HG03108 (cell line): ENCODE results near the gene RNF223.

Source experiments
- ATAC-seq: cut with Tn5 transposase; IDR thresholded peaks from one replicate; pipeline ENCODE4 v1.9.1; 2021; ENCODE audit warnings: moderate library complexity; ENCODE audit not compliant: unreplicated experiment

Gene RNF223

DNA sequence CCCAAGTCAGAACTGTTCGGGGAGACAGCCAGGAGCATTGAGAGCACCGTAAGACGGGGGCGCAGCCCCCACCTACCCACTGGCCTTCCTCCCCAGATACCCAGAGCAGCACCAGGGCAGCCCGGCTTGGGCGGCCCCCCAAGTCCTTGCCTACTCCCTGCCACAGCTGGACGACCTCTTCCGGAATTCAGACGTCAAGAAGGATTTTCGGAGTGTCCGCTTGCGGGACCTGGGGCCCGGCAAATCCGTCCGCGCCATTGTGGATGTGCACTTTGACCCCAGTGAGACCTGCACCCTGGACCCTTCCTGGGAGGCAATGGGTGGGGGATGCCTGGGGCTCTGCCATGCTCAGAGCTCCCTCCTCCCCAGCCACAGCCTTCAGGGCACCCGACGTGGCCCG is 26.7 kb downstream of the RNF223 start:
- no peak for ATAC-seq

GRCh38 chr1:1046767-1047166 is 27.3 kb downstream of the RNF223 start:
- no peak for ATAC-seq

- ATAC-seq: no peak
These were observed 27.9 kb downstream of the RNF223 start for GRCh38 chr1:1046243-1046642.

DNA sequence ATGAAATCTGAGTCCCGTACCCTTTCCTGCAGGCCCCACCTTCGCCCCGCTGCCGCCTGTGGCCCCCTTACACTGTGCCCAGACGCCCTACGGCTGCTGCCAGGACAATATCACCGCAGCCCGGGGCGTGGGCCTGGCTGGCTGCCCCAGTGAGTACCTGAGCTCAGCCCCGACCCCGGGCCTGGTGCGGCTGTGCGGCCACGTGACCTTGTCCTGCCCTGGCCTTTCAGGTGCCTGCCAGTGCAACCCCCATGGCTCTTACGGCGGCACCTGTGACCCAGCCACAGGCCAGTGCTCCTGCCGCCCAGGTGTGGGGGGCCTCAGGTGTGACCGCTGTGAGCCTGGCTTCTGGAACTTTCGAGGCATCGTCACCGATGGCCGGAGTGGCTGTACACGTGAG is 29.0 kb downstream of the RNF223 start:
- ATAC-seq: no peak

DNA sequence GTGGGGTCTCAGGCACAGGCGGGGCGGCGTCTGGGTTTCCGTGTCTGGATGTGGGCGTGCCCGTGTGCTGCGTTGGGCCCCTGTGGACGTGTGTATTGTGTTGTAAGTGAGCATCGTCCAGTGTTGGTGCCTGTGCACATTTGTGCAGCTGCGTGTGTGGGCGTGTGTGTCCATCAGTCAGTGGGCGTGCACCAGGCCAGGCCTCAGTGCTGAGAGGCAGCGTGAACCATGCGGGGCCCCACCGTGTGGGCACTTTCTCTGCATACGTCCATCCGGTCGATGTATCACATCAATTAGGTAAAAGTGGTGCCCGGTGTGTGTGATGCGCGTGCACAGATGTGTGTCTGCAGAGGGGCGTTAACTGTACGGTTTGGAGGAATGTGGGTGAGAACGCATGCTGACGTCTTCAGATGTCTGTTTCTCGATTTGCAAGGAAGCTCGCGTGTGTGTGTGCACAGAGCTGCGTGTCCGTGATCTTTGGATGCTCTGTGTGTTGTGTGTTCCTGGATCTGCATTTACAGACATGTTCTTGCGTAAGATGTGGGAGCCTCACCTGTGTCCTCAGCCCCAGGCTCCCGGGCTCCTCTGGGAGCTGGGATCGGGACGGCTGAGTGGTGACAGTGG is 29.5 kb downstream of the RNF223 start:
- ATAC-seq: no peak

DNA sequence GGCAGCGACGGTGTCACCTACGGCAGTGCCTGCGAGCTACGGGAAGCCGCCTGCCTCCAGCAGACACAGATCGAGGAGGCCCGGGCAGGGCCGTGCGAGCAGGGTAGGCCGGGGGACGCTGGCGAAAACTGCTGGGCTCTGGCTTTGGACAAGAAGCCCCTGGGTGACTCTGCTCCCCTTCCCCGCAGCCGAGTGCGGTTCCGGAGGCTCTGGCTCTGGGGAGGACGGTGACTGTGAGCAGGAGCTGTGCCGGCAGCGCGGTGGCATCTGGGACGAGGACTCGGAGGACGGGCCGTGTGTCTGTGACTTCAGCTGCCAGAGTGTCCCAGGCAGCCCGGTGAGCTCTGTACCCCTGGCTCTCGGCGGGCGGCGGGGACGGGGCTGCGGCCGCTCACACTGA is 30.2 kb downstream of the RNF223 start:
- ATAC-seq: no peak

DNA sequence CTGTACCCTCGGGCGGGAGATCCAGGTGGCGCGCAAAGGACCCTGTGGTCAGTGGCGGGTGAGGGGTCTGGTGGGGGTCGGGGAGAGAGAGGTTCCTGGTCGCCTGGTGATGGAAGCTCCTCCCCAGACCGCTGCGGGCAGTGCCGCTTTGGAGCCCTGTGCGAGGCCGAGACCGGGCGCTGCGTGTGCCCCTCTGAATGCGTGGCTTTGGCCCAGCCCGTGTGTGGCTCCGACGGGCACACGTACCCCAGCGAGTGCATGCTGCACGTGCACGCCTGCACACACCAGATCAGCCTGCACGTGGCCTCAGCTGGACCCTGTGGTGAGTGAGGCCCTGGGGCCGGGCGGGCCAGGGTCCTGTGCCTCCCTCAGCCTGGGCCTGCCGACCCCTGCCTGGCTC is 30.7 kb downstream of the RNF223 start:
- ATAC-seq: no peak

DNA sequence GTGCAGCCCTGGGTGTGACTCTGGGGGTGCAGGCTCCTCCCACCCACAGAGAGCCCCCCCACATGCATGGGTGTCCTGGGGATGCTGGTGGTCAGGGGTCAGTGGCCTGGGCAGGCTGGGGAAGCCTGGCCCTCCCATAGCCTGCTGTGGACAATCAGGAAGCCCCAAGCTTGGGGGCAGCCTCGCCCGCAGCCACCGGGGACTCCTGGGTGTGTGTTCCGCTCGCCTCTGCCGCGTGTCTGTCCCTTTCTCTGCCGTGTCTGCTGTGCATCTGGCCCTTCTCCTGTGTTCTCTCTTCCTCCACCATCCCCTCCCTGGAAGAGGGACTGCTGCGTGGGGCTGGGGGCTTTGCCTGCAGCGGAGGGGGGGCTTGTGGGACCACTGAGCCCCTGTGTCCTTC is 31.3 kb downstream of the RNF223 start:
- ATAC-seq: no peak

DNA sequence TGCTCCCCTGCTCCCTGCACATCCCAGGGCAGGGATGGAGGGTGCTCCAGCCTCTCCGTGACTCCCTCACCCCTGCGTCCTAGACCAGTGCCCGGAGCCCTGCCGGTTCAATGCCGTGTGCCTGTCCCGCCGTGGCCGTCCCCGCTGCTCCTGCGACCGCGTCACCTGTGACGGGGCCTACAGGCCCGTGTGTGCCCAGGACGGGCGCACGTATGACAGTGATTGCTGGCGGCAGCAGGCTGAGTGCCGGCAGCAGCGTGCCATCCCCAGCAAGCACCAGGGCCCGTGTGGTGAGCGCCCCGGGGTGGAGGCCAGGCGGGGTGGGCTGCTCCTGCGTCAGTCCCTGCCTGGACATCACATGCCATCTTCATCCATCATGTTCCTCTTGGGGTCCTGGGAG is 32.2 kb downstream of the RNF223 start:
- no peak for ATAC-seq

- ATAC-seq: no peak
These were observed 33.0 kb downstream of the RNF223 start for GRCh38 chr1:1041092-1041523.

GRCh38 chr1:1040004-1040991 is 33.8 kb downstream of the RNF223 start:
- ATAC-seq: peak; percentile 33

DNA sequence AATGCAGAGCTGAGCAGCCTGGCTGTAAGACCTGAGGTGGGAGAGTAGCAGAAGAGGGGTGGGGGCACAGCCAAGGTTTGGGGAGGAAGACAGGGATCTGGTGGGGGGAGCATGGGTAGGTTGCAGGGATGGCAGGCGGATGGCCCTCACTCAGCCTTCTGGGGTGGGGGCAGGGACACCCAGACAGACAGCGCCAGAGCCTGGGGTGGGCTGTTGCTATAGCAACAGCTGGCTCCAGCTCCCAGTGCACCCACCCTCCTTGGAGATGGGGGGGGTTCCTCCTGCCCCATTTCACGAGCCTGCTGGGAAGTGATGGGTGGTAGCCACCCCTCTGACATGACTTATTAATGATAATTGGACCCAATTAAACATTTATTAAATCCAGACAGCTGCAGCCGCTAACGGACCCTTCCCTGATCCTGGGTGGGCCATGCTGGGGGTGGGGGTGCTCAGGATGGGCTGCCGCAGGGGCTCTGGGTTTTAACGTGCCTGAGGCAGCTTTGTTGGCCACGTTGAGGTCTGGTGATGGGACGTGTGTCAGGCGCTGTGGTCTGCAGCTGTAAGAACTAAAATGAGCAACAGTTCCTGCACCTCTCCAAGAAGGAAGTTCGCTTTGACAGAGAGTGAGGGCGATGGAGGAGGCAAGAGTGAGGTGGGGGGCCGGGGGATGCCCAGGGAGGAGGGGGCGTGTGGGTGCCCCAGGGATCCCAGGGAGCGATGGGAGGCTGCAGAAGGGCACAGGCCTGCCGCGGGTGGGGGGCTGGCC is 34.8 kb downstream of the RNF223 start:
- no peak for ATAC-seq

GRCh38 chr1:1038694-1039093 is 35.4 kb downstream of the RNF223 start:
- peak; percentile 45 for ATAC-seq

DNA sequence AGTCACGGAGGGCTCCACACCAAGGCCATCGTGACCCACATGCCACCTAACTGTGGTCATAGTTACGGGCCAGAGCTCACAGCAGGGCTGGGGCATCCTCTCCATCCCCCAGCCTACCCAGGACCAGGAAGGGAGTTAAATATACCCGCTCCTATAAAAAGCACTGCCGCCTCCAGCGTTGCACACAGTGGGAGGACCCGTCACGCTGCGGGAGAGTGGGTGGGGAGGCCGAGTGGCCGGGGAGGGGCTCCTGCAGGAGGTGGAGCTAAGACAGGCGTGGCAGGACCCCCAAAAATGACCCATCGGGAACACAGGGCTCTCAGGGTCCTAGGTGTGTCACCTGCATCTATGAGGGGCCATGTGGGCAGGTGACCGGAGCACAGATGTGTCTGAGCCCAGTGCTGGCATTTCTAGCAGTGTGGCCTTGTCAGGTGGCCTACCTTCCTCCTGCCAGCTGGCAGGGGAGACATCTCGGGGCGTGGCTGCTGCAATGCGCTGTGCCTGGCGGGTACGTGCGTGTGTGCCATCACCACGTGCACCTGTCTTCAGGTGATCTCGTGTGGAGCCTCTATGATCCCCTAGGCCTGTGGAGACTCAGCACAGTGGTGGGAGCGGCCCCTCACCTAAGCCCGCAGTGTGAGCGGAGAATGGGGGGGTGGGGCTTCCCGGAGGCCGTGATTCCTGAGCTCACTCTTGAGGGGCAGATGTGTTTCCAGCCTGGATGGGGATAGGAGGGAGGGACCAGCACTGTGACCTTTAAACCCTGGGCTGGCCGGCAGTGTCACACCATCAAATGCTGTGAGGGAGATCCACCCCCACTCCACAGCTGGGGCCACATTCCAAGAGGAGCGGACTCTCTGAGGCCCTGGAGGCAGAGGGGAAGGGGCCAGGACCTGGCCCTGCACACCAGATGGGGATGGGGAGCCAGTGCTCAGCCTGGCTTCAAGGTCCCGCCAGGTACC is 36.5 kb downstream of the RNF223 start:
- no peak for ATAC-seq

DNA sequence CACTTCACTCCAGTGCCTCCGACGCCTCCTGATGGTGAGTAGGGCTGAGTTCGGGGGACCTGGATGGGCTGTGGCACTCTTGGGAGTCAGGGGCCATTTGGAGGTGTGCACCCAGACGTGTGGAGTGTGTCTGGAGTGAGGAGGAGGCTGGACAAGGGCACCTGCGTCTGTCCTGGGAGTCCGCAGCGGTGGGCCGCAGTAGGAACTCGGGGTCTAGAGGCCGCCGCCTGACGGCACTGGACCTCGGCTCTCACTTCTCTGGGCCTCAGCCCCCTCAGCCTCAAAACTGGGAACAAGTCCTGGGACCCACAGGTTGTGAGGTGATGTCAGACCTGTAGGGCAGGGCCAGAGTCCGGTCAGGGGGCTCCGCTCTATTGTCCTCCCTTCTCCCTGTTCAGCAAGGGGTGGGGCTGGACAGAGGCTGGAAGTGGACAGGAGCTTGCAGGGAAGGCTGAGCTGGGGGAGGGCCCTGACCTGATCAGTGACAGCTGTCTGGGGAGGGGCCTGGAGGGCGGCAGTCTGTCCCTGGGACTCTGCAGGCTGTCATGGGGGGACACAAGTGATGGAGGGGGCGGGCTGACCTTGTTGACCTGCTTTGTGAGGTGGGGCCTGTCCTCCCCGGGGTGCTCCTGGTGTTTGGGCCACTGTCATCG is 38.7 kb downstream of the RNF223 start:
- no peak for ATAC-seq

DNA sequence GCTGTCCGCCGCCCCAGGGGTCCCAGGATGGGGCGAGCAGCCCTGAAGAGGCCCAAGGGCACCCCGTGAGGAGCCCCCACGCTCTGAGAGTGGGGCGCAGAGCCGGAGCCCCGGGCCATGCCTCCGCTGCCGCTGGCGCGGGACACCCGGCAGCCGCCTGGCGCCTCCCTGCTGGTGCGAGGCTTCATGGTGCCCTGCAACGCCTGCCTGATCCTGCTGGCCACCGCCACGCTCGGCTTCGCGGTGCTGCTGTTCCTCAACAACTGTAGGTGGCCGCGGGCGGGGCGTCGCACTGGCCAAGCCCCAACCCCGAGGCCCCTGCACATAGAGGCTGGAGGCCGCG is 39.7 kb downstream of the RNF223 start:
- ATAC-seq: no peak

DNA sequence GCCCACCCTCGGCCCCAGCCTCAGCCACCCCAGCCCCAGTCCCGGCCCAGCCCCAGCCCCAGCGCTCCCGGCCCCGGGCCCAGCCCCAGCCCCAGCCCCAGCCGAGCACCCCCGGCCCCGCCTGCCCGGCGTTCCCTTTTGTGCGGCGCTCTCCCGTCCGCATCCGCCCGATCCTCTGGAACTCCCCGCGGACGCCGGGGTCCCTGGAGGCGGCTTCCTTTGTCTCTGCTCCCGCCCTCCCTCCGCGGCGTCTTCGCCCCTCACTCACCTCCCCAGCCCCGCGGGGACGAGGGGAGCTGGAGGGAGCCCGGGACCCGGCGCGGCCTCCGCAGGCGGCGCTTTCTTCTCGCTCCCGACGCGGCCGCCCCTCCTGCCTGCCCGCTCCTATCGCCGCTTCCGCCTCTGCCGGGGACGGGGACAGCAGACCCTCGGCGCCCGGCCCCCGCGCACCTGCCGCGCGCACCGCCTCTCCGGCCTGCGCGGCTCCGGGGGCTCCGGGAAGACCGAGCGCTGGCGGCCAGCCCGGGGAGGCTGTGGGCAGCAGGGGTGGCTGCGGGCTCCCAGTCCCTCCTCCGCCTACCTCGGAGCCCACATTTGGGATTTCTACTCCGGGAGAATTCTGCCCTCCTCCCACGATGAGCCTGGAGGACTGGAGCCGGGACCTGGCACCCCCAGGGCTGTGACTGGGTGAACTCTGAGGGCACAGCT is 40.2 kb downstream of the RNF223 start:
- no peak for ATAC-seq

DNA sequence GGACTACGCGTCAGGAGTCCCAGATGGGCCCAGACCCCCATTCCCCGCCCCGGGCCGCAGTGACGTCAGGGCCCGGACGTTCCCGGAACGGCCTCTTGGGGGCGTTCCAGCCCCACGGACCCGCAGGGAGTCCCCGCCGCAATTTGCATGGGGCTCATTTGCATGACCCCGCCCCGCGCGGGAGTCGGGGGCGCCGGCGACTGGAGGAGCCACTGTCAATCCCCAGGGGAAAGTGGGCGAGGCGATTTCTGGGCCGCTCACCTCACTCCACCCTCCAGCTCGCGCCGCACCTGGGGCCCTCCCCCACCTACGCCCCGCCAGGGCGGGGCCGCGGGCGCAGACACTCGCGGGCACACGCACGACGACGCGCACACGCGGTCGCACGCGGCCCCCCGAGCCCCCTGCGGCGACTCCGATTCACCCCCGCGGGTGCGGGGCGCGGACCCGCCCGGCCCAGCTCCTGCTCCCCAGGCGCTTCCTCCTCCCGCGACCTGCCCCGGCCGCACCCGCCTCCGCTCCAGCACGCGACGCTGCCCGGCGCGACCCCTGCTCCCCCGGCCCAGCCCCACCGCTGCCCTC is 41.0 kb downstream of the RNF223 start:
- peak; percentile 82 for ATAC-seq

DNA sequence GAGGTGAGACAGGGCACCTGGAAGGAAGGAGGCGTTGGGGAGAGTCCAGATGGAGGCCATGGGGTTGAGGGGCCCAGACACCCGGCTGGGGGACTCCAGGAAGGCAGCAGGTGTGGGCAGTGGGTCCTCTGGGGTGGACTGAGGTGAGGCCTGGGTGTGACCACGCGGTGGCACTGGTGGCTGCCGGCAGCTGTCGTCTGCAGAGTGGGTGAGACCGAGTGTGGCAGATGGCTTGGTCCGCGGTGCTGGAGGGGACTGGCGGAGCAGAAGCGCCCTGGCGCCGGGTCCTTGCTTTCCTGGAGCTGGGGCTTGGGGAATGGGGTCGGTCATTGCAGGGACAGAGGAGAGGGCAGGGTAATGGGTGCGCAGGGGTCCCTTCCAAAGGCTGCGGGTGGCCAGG is 41.7 kb downstream of the RNF223 start:
- ATAC-seq: no peak
